ENCODE results near the gene TDRD1. TPM values are rescaled to one million over a fixed set of nuclear protein-coding genes. Genes with fewer than 3 reads are reported as not detected.
A peak's percentile ranks its signal among the peaks of the same experiment; 100 is the strongest.

Gene TDRD1
- total RNA-seq, 1 donor from 2014 or later: not detected

GRCh38 chr10:114278140-114278883, 99.2 kb downstream of the TDRD1 start:
- no peak for DNase-seq (ENCODE audit: extremely low spot score in 2 of 2)
- intact Hi-C loops (cut with DNase I): no loop called here
- no peaks in the 10 kb centered on the region for H3K36me3 ChIP-seq
- H3K27ac ChIP-seq: no peak overlapping the region
- H3K9me3 ChIP-seq: no peaks in the 10 kb centered on the region
- no peaks in the 10 kb centered on the region for H3K27me3 ChIP-seq
- H3K4me1 ChIP-seq: peaks cover 6% of the 10 kb centered on the region
- TF ChIP-seq CTCF (IDR thresholded peaks at IDR 0.05): no peak
- TF ChIP-seq POLR2AphosphoS5 (IDR thresholded peaks at IDR 0.05; ENCODE audit: insufficient read depth in 1 of 2, low read depth in 1 of 2): no peak
- TF ChIP-seq POLR2A (IDR thresholded peaks at IDR 0.05): no peak
- no peak overlapping the region for H3K4me3 ChIP-seq

- Histone ChIP-seq H3K27ac (no peak overlapping the region), H3K27me3 (no peaks in the 10 kb centered on the region), H3K9me3 (no peaks in the 10 kb centered on the region), H3K36me3 (no peaks in the 10 kb centered on the region), H3K4me1 (peaks cover 6% of the 10 kb centered on the region), H3K4me3 (no peak overlapping the region)
- intact Hi-C loops (cut with DNase I): no loop called here
- TF ChIP-seq CTCF (IDR thresholded peaks at IDR 0.05): no peak
- no peak for TF ChIP-seq POLR2AphosphoS5 (IDR thresholded peaks at IDR 0.05; ENCODE audit: insufficient read depth in 1 of 2, low read depth in 1 of 2)
- no peak for TF ChIP-seq POLR2A (IDR thresholded peaks at IDR 0.05)
- DNase-seq (ENCODE audit: extremely low spot score in 2 of 2): no peak
Observed at GRCh38 chr10:114278884-114279191, 99.7 kb downstream of the TDRD1 start.

- DNase-seq (ENCODE audit: extremely low spot score in 2 of 2): no peak
- Histone ChIP-seq H3K4me1 (peaks cover 6% of the 10 kb centered on the region), H3K36me3 (no peaks in the 10 kb centered on the region), H3K9me3 (no peaks in the 10 kb centered on the region), H3K27me3 (no peaks in the 10 kb centered on the region), H3K4me3 (no peak overlapping the region), H3K27ac (no peak overlapping the region)
- no peak for TF ChIP-seq CTCF (IDR thresholded peaks at IDR 0.05)
- no peak for TF ChIP-seq POLR2AphosphoS5 (IDR thresholded peaks at IDR 0.05; ENCODE audit: insufficient read depth in 1 of 2, low read depth in 1 of 2)
- no peak for TF ChIP-seq POLR2A (IDR thresholded peaks at IDR 0.05)
- intact Hi-C loops (cut with DNase I): no loop called here
Observed at GRCh38 chr10:114279289-114279688, 100.1 kb downstream of the TDRD1 start.

GRCh38 chr10:114279901-114280644, 100.9 kb downstream of the TDRD1 start:
- no peak overlapping the region for H3K27ac ChIP-seq

More at GRCh38 chr10:114279901-114280644, 100.9 kb downstream of the TDRD1 start:
- Histone ChIP-seq H3K36me3 (no peaks in the 10 kb centered on the region), H3K9me3 (no peaks in the 10 kb centered on the region), H3K4me3 (no peak overlapping the region), H3K27me3 (no peaks in the 10 kb centered on the region), H3K4me1 (peaks cover 6% of the 10 kb centered on the region)
- DNase-seq (ENCODE audit: extremely low spot score in 2 of 2): no peak
- TF ChIP-seq CTCF (IDR thresholded peaks at IDR 0.05): no peak
- peak in 1 of 2 donors; percentile 77 for TF ChIP-seq POLR2AphosphoS5 (IDR thresholded peaks at IDR 0.05; ENCODE audit: insufficient read depth in 1 of 2, low read depth in 1 of 2)
- intact Hi-C loops (cut with DNase I): no loop called here

Measured in vagina (tissue), 2 donors.